Muscle of leg (tissue), 11 donors: ENCODE data around the gene TRIO. TPM values are rescaled to one million over a fixed set of nuclear protein-coding genes. Genes with fewer than 3 reads are reported as not detected.

ENCODE experiments used
- DNase-seq: peaks from one replicate; pipeline ENCODE4 v3.0.0; 2013
- H3K27ac ChIP-seq: one replicate; pipeline ENCODE4 v1.5.1; 2013; ENCODE audit warnings: mild to moderate bottlenecking, low read length, control low read depth
- H3K27me3 ChIP-seq: one replicate; pipeline ENCODE4 v1.6.1; 2013; ENCODE audit warnings: low read length; ENCODE audit not compliant: control insufficient read depth, insufficient read depth
- H3K36me3 ChIP-seq: one replicate; pipeline ENCODE4 v1.6.1; 2013; ENCODE audit warnings: low read length; ENCODE audit not compliant: control insufficient read depth, insufficient read depth
- H3K4me1 ChIP-seq: one replicate; pipeline ENCODE4 v1.6.1; 2013; ENCODE audit warnings: low read length; ENCODE audit not compliant: control insufficient read depth, insufficient read depth
- H3K4me3 ChIP-seq: one replicate; pipeline ENCODE4 v1.5.1; 2013; ENCODE audit warnings: low read length, control low read depth
- H3K9me3 ChIP-seq: replicated peaks from 2 replicates; pipeline ENCODE4 v1.6.1; 2013; ENCODE audit warnings: low read depth, low read length; ENCODE audit not compliant: control insufficient read depth
- WGBS: methylation state at CpG from one replicate; pipeline ENCODE4 v1.1.5; 2013; ENCODE audit warnings: missing lambda C conversion rate; ENCODE audit not compliant: insufficient coverage; 5-methylcytosine and 5-hydroxymethylcytosine counted together
- polyA plus RNA-seq, 8 donors: library from polyadenylated mRNA; unstranded; fragments of 120-200 nt; gene quantifications; one replicate each; pipeline versions ENCODE4 v1.2.1 to v1.2.3, GENCODE V29; 2013; ENCODE audit warnings: inconsistent platforms in 1 of 8, low replicate concordance in 1 of 8; ENCODE audit not compliant: insufficient read length in 8 of 8, insufficient read depth in 1 of 8
- total RNA-seq: library from RNA; stranded (reverse); fragments of 120-200 nt; gene quantifications from one replicate; pipeline ENCODE4 v1.2.4, GENCODE V29; 2013

Gene TRIO
- total and polyA plus RNA-seq, 9 donors = 124 to 219 (median 168) TPM

- Histone ChIP-seq H3K27ac (peak overlapping the region; percentile 72), H3K4me1 (peaks cover 26% of the 10 kb centered on the region), H3K27me3 (no peaks in the 10 kb centered on the region), H3K9me3 (no peaks in the 10 kb centered on the region), H3K36me3 (peaks cover 47% of the 10 kb centered on the region), H3K4me3 (no peak overlapping the region)
- WGBS = 48% methylated on average over 4 of the region's 6 CpGs
- DNase-seq = peak; percentile 82
These were observed 268.1 kb downstream of the TRIO start for GRCh38 chr5:14411216-14411615.

GRCh38 chr5:14413331-14413750 lies 270.2 kb downstream of the TRIO start:
- no CpG with 5 or more reads among the region's 7 CpGs for WGBS
- DNase-seq = no peak
- Histone ChIP-seq H3K27ac (no peak overlapping the region), H3K36me3 (peaks cover 45% of the 10 kb centered on the region), H3K9me3 (no peaks in the 10 kb centered on the region), H3K4me3 (no peak overlapping the region), H3K4me1 (peaks cover 42% of the 10 kb centered on the region), H3K27me3 (no peaks in the 10 kb centered on the region)

DNA sequence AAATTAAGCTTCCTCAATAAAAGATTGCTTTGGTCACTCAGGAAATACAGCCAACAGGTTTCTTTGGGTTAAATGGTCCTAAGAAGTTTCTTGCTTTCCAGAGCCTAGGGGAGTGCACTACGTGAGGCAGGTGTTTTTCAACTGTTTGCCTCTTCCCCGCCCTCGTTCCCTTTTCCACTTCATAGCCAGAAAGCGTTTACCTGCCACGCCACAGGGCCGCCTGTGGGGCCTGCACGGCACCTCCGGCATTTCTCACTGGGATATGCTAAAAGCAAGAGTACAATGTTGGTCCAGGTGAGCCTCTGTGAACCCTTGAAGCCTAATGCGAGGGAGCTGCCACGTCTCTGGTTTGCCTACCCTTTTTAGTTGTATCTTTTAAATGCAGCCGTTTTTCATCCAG lies 270.9 kb downstream of the TRIO start:
- no peak overlapping the region for H3K4me3 ChIP-seq
- DNase-seq = no peak
- no peaks in the 10 kb centered on the region for H3K9me3 ChIP-seq
- peaks cover 48% of the 10 kb centered on the region for H3K36me3 ChIP-seq
- H3K27ac ChIP-seq = no peak overlapping the region
- H3K4me1 ChIP-seq = peaks cover 46% of the 10 kb centered on the region
- H3K27me3 ChIP-seq = no peaks in the 10 kb centered on the region
- 92% methylated on average over 6 of the region's 11 CpGs for WGBS

- no peaks in the 10 kb centered on the region for H3K9me3 ChIP-seq
- DNase-seq = no peak
- peaks cover 49% of the 10 kb centered on the region for H3K4me1 ChIP-seq
- no peaks in the 10 kb centered on the region for H3K27me3 ChIP-seq
- peaks cover 54% of the 10 kb centered on the region for H3K36me3 ChIP-seq
- WGBS = 86% methylated on average over 5 of the region's 7 CpGs
- H3K4me3 ChIP-seq = no peak overlapping the region
- H3K27ac ChIP-seq = no peak overlapping the region
These were observed 271.5 kb downstream of the TRIO start for GRCh38 chr5:14414656-14415023.

- no peak for DNase-seq
- 75% methylated on average over 9 of the region's 16 CpGs for WGBS
- H3K4me3 ChIP-seq = no peak overlapping the region
- H3K27ac ChIP-seq = peak overlapping the region; percentile 26
- no peaks in the 10 kb centered on the region for H3K27me3 ChIP-seq
- peaks cover 54% of the 10 kb centered on the region for H3K36me3 ChIP-seq
- H3K4me1 ChIP-seq = peaks cover 49% of the 10 kb centered on the region
- no peaks in the 10 kb centered on the region for H3K9me3 ChIP-seq
These were observed 272.0 kb downstream of the TRIO start for GRCh38 chr5:14415024-14415697.

DNA sequence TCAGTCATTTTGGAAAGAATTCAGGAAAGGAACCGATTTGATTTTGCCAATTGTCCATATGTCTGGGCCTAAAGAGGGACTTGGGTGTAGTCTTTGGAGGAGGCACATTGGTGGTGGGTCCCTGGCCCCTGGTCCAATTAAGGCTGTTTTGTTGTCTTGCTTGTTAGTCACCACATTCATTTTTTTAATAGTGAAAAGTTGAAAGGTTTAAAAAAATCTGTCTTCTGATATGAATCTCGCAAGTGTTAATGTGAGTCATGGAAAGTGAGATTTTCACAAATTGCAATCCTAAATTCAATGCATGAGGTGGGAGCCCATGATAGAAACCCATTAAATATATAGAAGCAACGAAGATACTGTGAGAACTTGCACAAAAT lies 272.5 kb downstream of the TRIO start:
- no peak overlapping the region for H3K4me3 ChIP-seq
- H3K27me3 ChIP-seq = no peaks in the 10 kb centered on the region
- DNase-seq = no peak
- no peaks in the 10 kb centered on the region for H3K9me3 ChIP-seq
- H3K4me1 ChIP-seq = peaks cover 53% of the 10 kb centered on the region
- WGBS = 0% methylated on average over 1 of the region's 3 CpGs
- H3K36me3 ChIP-seq = peaks cover 56% of the 10 kb centered on the region
- peak overlapping the region; percentile 26 for H3K27ac ChIP-seq

GRCh38 chr5:14416621-14417275 lies 273.6 kb downstream of the TRIO start:
- no peaks in the 10 kb centered on the region for H3K9me3 ChIP-seq
- H3K4me1 ChIP-seq = peaks cover 49% of the 10 kb centered on the region
- peak; percentile 92 for DNase-seq
- H3K27ac ChIP-seq = peak overlapping the region; percentile 83
- WGBS = 24% methylated on average over 8 of the region's 12 CpGs
- H3K4me3 ChIP-seq = no peak overlapping the region
- no peaks in the 10 kb centered on the region for H3K27me3 ChIP-seq
- peaks cover 64% of the 10 kb centered on the region for H3K36me3 ChIP-seq

DNA sequence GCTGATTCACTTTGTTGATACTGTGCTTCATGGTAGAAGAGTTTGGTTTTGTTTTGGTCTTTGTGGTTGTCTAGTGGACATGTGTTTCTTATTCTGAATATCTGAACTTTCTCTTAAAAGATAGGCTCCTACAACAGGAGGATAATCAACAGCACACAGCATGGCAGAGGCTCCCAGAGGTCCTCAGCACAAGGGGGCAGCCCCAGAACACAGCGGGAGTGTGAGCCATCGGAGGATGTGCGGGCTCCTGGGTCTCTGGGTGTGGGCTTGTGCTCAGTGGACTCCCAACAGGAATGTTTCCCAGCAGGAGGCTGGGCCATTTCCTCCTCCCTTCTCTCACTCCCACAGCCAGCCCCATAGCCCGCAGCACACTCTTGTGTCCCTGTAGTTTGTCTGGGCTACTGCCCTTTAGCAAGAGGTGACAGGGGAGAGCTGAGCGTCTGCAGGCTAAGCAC lies 274.2 kb downstream of the TRIO start:
- Histone ChIP-seq H3K4me1 (peaks cover 53% of the 10 kb centered on the region), H3K27me3 (no peaks in the 10 kb centered on the region), H3K9me3 (no peaks in the 10 kb centered on the region), H3K4me3 (no peak overlapping the region), H3K27ac (peak overlapping the region; percentile 83), H3K36me3 (peaks cover 65% of the 10 kb centered on the region)
- DNase-seq = peak; percentile 63
- 52% methylated on average over 2 of the region's 5 CpGs for WGBS

GRCh38 chr5:14417792-14418765 lies 274.9 kb downstream of the TRIO start:
- no peaks in the 10 kb centered on the region for H3K27me3 ChIP-seq
- H3K9me3 ChIP-seq = no peaks in the 10 kb centered on the region
- DNase-seq = peak; percentile 86
- WGBS = 40% methylated on average over 14 of the region's 17 CpGs
- H3K27ac ChIP-seq = peak overlapping the region; percentile 83
- H3K4me1 ChIP-seq = peaks cover 55% of the 10 kb centered on the region
- peaks cover 64% of the 10 kb centered on the region for H3K36me3 ChIP-seq
- no peak overlapping the region for H3K4me3 ChIP-seq

- H3K36me3 ChIP-seq = peaks cover 59% of the 10 kb centered on the region
- WGBS = 96% methylated on average over 12 of the region's 12 CpGs
- H3K27me3 ChIP-seq = no peaks in the 10 kb centered on the region
- no peaks in the 10 kb centered on the region for H3K9me3 ChIP-seq
- H3K4me1 ChIP-seq = peaks cover 57% of the 10 kb centered on the region
- DNase-seq = no peak
- no peak overlapping the region for H3K4me3 ChIP-seq
- no peak overlapping the region for H3K27ac ChIP-seq
These were observed 276.5 kb downstream of the TRIO start for GRCh38 chr5:14419686-14420085.
